ENCODE results near the gene ARFGEF2.
"Not testable (repeated sequence)": the region's sequence is repeated elsewhere in the genome, so short reads cannot be mapped to it uniquely, and the experiment has no call there.

- not testable (repeated sequence) for TF ChIP-seq CTCF, POLR2A (IDR thresholded peaks at IDR 0.05)
Observed at GRCh38 chr20:49028177-49028576, 106.7 kb downstream of the ARFGEF2 start.

All from lower leg skin (tissue), 3 donors.